Progenitor cell of endocrine pancreas (in vitro differentiated cells): ENCODE data around the gene ACSL5. TPM values are rescaled to one million over a fixed set of nuclear protein-coding genes. Genes with fewer than 3 reads are reported as not detected.

Experiments used
- DNase-seq: peaks from one replicate; pipeline ENCODE4 v3.0.0; 2021; ENCODE audit warnings: low spot score; ENCODE audit not compliant: unreplicated experiment
- H3K27ac Mint-ChIP-seq: 2 replicates; pipeline ENCODE4 v1.8.0; 2021; ENCODE audit warnings: mild to moderate bottlenecking, moderate library complexity, mixed read lengths
- H3K27me3 Mint-ChIP-seq: 2 replicates; pipeline ENCODE4 v1.8.0; 2021; ENCODE audit warnings: mixed read lengths
- H3K36me3 Mint-ChIP-seq: 2 replicates; pipeline ENCODE4 v1.8.0; 2022; ENCODE audit warnings: mixed read lengths; ENCODE audit not compliant: insufficient read depth
- H3K4me1 Mint-ChIP-seq: 2 replicates; pipeline ENCODE4 v1.8.0; 2021; ENCODE audit warnings: low read depth, mixed read lengths
- H3K4me3 Mint-ChIP-seq: 2 replicates; pipeline ENCODE4 v1.8.0; 2021; ENCODE audit warnings: low read depth, mild to moderate bottlenecking, moderate library complexity, mixed read lengths
- H3K9me3 Mint-ChIP-seq: 2 replicates; pipeline ENCODE4 v1.8.0; 2021; ENCODE audit warnings: low read depth, mixed read lengths
- total RNA-seq: library from RNA; stranded (reverse); gene quantifications from 2 replicates; pipeline ENCODE4 v1.2.1, GENCODE V29; 2021
- TF ChIP-seq, protein P1 (sequence below): fragments of 200-600 bp; sonication (generic); IDR thresholded peaks from one replicate; pipeline ENCODE4 v1.5.0; 2021; ENCODE audit warnings: antibody characterized with exemption, mild to moderate bottlenecking; ENCODE audit not compliant: unreplicated experiment

ACSL5 gene
- total RNA-seq, 1 donor from 2014 or later, result 0.22 TPM

DNA sequence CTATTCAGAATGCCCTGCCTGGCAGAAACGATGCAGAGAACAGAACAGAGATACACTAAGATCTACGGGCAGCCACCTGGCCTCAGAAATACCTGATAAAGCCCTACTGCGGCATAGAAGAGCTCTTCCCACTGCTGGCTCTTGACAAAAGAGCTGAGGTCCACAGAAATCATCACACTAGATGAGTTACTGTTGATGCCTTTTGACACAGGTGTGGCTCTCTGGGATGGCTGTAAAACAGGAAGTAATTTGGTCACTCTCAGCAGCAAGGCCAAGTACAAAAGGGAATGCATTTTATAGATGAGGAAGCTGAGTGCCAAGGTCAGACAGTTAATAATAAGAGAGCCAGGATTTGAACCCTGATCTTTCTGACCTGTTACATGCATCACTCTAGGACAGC lies 35.0 kb upstream of the ACSL5 start:
- no peaks in the 10 kb centered on the region for H3K9me3 Mint-ChIP-seq
- peaks cover 2% of the 10 kb centered on the region for H3K4me1 Mint-ChIP-seq
- TF ChIP-seq, protein P1, sequence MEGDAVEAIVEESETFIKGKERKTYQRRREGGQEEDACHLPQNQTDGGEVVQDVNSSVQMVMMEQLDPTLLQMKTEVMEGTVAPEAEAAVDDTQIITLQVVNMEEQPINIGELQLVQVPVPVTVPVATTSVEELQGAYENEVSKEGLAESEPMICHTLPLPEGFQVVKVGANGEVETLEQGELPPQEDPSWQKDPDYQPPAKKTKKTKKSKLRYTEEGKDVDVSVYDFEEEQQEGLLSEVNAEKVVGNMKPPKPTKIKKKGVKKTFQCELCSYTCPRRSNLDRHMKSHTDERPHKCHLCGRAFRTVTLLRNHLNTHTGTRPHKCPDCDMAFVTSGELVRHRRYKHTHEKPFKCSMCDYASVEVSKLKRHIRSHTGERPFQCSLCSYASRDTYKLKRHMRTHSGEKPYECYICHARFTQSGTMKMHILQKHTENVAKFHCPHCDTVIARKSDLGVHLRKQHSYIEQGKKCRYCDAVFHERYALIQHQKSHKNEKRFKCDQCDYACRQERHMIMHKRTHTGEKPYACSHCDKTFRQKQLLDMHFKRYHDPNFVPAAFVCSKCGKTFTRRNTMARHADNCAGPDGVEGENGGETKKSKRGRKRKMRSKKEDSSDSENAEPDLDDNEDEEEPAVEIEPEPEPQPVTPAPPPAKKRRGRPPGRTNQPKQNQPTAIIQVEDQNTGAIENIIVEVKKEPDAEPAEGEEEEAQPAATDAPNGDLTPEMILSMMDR, result no peak
- H3K36me3 Mint-ChIP-seq, result no peaks in the 10 kb centered on the region
- peaks cover 13% of the 10 kb centered on the region for H3K27me3 Mint-ChIP-seq
- no peak for DNase-seq
- H3K4me3 Mint-ChIP-seq, result no peak overlapping the region
- H3K27ac Mint-ChIP-seq, result no peak overlapping the region

GRCh38 chr10:112340601-112341000 lies 33.3 kb upstream of the ACSL5 start:
- Mint-ChIP-seq H3K36me3 (no peaks in the 10 kb centered on the region), H3K27me3 (peaks cover 13% of the 10 kb centered on the region), H3K27ac (no peak overlapping the region), H3K9me3 (no peaks in the 10 kb centered on the region), H3K4me3 (no peak overlapping the region), H3K4me1 (peaks cover 2% of the 10 kb centered on the region)
- no peak for DNase-seq
- TF ChIP-seq, protein P1, result no peak

DNA sequence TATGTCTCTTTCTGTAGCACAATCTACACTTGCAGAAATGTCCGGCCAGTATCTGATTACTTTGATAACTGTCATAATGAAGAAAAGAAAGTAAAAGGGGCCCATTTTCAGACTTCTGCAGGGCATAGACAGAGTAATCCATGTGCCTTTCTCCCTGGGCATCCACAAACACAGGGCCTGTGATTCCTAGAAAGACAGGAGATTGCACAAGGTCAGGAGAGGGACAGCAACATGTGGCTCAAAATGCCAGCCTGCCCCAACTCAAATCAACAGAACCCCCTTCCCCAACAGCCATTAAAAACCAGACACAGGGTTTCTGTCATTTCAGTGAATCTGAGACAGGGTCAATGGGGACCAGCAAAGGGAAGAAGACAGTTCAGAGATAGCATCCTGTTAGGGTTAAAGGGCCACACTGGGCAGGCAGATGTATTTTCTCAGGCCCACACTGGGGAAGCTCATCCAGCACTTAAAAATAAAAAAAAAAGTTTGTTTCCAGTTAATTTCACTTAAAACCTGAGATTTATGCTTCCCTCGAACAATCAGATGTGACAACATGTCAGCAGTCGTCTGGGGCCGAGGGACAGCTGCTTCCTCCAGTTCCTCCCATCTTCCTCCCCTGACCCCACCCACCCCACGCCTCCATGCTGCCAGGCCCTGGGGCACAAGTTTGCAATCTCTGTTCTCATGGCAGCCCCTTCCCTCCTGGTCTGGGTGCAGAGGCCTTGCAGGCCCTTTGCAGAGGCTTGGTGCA lies 30.7 kb upstream of the ACSL5 start:
- Mint-ChIP-seq H3K27ac (no peak overlapping the region), H3K4me1 (no peaks in the 10 kb centered on the region), H3K36me3 (no peaks in the 10 kb centered on the region), H3K9me3 (no peaks in the 10 kb centered on the region), H3K4me3 (no peak overlapping the region), H3K27me3 (peaks cover 9% of the 10 kb centered on the region)
- DNase-seq, result no peak
- TF ChIP-seq, protein P1, result no peak

- DNase-seq, result no peak
- Mint-ChIP-seq H3K27me3 (peaks cover 9% of the 10 kb centered on the region), H3K4me3 (no peak overlapping the region), H3K27ac (no peak overlapping the region), H3K9me3 (no peaks in the 10 kb centered on the region), H3K4me1 (no peaks in the 10 kb centered on the region), H3K36me3 (no peaks in the 10 kb centered on the region)
- TF ChIP-seq, protein P1, result no peak
Measured at GRCh38 chr10:112344261-112344660, 29.7 kb upstream of the ACSL5 start.

DNA sequence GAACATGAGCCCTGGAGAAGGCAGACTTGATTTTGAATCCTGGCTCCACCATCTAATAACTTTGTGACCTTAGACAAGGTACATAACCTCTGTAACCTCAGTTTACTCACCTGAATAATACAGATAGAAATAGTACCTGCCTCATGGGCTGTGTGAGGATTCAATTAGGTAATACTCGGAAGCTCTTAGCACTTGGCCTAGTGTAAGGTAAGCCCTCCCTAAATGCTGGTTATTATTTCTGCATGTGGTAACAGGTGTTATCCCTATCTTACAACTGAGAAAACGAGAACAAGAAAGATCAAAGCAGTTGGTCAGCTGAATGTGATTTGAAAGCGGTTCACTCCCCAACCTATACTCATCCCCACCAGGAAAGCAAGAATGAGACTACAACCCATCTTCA lies 28.7 kb upstream of the ACSL5 start:
- Mint-ChIP-seq H3K27me3 (peaks cover 9% of the 10 kb centered on the region), H3K36me3 (no peaks in the 10 kb centered on the region), H3K4me3 (no peak overlapping the region), H3K27ac (no peak overlapping the region), H3K4me1 (no peaks in the 10 kb centered on the region), H3K9me3 (no peaks in the 10 kb centered on the region)
- DNase-seq, result no peak
- TF ChIP-seq, protein P1, result no peak
